Measurements from ENCODE around the gene XRCC4.
"Not testable (repeated sequence)": the region's sequence is repeated elsewhere in the genome, so short reads cannot be mapped to it uniquely, and the experiment has no call there.

XRCC4 gene

DNA sequence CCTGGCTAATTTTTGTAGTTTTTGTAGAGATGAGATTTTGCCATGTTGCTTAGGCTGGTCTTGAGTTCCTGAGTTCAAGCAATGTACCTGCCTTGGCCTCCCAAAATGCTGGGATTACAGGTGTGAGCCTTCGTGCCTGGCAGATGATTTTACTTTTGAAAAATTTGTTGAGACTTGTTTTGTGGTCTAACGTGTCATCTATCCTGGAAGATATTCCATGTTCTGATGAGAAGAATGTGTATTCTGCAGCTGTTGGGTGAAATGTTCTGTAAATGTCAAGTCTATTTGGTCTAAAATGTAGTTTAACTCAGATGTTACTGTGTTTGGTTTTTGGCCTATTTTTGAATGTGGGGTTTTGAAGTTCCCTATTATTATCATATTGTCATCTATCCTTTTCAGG is 145.6 kb downstream of the XRCC4 start:
- Histone ChIP-seq H3K4me1 (ENCODE audit: control insufficient read depth, insufficient read depth, low read length) (no peaks in the 10 kb centered on the region), H3K9ac (ENCODE audit: low read length) (no peak overlapping the region), H3K36me3 (ENCODE audit: control insufficient read depth, insufficient read depth, low read length) (no peaks in the 10 kb centered on the region), H3K4me3 (ENCODE audit: low read length) (no peak overlapping the region), H3K27ac (ENCODE audit: low read depth, low read length) (no peak overlapping the region), H3K27me3 (ENCODE audit: control insufficient read depth, insufficient read depth, low read length) (no peaks in the 10 kb centered on the region)

DNA sequence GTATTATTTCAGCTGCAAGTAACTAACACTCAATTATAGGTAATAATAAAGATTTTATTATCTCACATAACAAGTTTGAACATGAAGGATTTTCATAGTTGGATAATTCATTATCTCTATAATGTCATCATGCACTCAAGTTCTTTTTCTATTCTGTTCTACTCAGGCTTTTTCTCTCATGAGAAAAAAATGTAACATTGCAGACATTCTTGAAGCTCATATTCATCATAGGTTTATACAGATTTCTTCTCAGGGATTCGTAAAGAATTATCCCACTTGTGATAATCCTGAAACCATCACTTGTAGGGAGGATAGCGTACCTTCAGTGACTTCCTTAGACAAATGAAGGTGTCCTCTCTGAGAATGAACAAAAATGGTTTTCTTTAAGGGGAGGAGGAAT is 150.3 kb downstream of the XRCC4 start:
- H3K36me3 ChIP-seq (ENCODE audit: control insufficient read depth, insufficient read depth, low read length): no peaks in the 10 kb centered on the region
- no peak overlapping the region for H3K9ac ChIP-seq (ENCODE audit: low read length)
- no peaks in the 10 kb centered on the region for H3K27me3 ChIP-seq (ENCODE audit: control insufficient read depth, insufficient read depth, low read length)
- H3K27ac ChIP-seq (ENCODE audit: low read depth, low read length): no peak overlapping the region
- H3K4me1 ChIP-seq (ENCODE audit: control insufficient read depth, insufficient read depth, low read length): no peaks in the 10 kb centered on the region
- no peak overlapping the region for H3K4me3 ChIP-seq (ENCODE audit: low read length)

DNA sequence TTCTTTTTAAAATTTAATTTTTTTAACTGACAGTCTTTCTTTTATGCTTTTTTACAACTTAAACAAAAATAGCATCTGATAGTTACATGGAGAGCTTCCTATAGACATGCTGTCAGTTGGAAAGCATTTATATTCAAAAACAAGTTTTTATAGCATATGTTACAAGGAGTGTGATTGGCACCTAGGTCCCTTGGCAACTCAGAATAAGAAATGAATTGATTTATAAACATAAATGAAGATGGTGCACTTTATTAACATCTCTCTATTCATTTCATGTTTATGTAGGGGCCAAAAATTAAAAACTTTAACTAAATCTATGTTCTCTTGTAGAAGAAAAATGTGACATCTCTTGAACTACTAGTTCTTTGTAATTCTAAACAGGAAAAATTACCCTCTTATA is 153.2 kb downstream of the XRCC4 start:
- no peak overlapping the region for H3K4me3 ChIP-seq (ENCODE audit: low read length)
- no peaks in the 10 kb centered on the region for H3K4me1 ChIP-seq (ENCODE audit: control insufficient read depth, insufficient read depth, low read length)
- H3K27me3 ChIP-seq (ENCODE audit: control insufficient read depth, insufficient read depth, low read length): no peaks in the 10 kb centered on the region
- H3K9ac ChIP-seq (ENCODE audit: low read length): no peak overlapping the region
- H3K27ac ChIP-seq (ENCODE audit: low read depth, low read length): no peak overlapping the region
- no peaks in the 10 kb centered on the region for H3K36me3 ChIP-seq (ENCODE audit: control insufficient read depth, insufficient read depth, low read length)

DNA sequence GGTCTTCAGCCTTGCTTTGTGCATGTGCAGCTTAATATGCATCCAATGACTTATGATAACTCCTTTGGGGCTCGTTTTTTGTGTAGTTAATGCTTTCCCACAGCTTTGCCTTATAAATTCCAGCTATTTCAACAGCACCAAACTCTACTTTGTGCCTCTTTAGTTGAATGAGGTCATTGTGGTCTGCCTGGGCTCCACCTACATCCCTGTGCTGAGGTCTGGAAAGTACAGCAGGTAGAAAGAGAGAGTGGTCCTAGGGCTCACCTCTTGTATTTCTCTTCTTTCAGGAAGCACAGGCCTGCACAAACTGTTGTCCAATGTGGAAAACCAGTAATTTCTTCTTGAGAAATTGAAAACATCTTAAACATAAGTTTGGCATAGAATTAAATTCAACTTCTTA is 167.2 kb downstream of the XRCC4 start:
- Histone ChIP-seq H3K9ac (ENCODE audit: low read length) (no peak overlapping the region), H3K4me3 (ENCODE audit: low read length) (no peak overlapping the region), H3K36me3 (ENCODE audit: control insufficient read depth, insufficient read depth, low read length) (no peaks in the 10 kb centered on the region), H3K27ac (ENCODE audit: low read depth, low read length) (no peak overlapping the region), H3K27me3 (ENCODE audit: control insufficient read depth, insufficient read depth, low read length) (no peaks in the 10 kb centered on the region), H3K4me1 (ENCODE audit: control insufficient read depth, insufficient read depth, low read length) (no peaks in the 10 kb centered on the region)

DNA sequence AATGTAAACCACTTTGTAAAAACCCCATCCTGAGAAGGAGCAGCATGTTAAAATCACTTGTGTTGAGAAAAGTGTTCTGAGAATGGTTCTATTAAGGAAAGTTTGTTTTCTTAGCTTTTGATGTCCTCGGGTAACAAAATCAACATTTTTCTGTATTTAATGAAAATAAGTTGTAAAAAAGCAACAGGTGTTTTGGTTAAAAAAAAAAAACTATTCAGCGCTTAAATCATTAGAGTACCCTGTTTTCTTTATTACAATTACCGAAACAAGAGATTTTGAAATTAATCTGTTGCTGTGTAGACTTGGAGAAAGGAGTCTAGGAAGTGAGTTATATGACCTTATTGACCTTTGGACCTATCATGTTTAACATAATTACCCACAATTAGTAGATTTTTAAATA is 167.7 kb downstream of the XRCC4 start:
- Histone ChIP-seq H3K27ac (ENCODE audit: low read depth, low read length) (no peak overlapping the region), H3K36me3 (ENCODE audit: control insufficient read depth, insufficient read depth, low read length) (no peaks in the 10 kb centered on the region), H3K4me3 (ENCODE audit: low read length) (no peak overlapping the region), H3K27me3 (ENCODE audit: control insufficient read depth, insufficient read depth, low read length) (no peaks in the 10 kb centered on the region), H3K4me1 (ENCODE audit: control insufficient read depth, insufficient read depth, low read length) (no peaks in the 10 kb centered on the region), H3K9ac (ENCODE audit: low read length) (no peak overlapping the region)

DNA sequence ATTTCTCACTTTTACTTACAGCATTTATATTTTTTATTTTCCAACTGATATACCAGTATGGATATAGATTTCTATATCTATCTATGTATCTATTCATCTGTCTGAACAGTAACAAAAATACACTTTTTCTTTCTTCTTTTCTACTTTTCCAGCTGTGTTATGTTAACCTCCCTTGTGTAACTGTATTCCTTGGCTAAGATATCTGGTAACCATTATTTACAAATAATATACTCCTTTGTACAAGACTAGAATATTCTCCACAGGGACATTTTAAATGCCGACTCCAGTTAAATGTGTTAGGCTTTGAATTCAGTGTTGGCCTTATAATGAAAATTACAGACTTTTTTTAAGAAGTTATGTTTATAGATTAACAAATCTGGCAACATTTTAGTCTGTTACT is 168.7 kb downstream of the XRCC4 start:
- Histone ChIP-seq H3K4me1 (ENCODE audit: control insufficient read depth, insufficient read depth, low read length) (no peaks in the 10 kb centered on the region), H3K27me3 (ENCODE audit: control insufficient read depth, insufficient read depth, low read length) (no peaks in the 10 kb centered on the region), H3K9ac (ENCODE audit: low read length) (no peak overlapping the region), H3K4me3 (ENCODE audit: low read length) (no peak overlapping the region), H3K36me3 (ENCODE audit: control insufficient read depth, insufficient read depth, low read length) (no peaks in the 10 kb centered on the region), H3K27ac (ENCODE audit: low read depth, low read length) (no peak overlapping the region)

DNA sequence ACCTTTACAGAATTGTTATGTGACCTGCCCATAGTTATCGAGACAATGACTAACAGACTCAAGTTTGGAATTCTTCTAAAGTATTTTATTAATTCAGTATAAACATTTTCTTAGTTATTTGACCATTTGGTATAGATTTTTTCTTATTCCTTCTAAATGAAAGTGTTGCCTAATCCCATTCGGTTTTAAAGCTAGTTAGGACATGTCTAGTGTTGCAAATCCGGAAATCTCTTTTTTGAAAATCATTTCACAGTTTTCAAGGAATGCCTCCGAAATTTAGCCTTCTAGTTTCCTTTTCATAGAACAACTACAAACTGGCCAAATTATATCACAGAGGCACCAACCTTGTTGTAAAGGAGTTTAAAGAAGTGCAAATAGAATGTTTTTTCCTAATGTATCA is 171.8 kb downstream of the XRCC4 start:
- no peaks in the 10 kb centered on the region for H3K36me3 ChIP-seq (ENCODE audit: control insufficient read depth, insufficient read depth, low read length)
- H3K9ac ChIP-seq (ENCODE audit: low read length): no peak overlapping the region
- no peaks in the 10 kb centered on the region for H3K27me3 ChIP-seq (ENCODE audit: control insufficient read depth, insufficient read depth, low read length)
- H3K4me3 ChIP-seq (ENCODE audit: low read length): no peak overlapping the region
- H3K27ac ChIP-seq (ENCODE audit: low read depth, low read length): no peak overlapping the region
- no peaks in the 10 kb centered on the region for H3K4me1 ChIP-seq (ENCODE audit: control insufficient read depth, insufficient read depth, low read length)

DNA sequence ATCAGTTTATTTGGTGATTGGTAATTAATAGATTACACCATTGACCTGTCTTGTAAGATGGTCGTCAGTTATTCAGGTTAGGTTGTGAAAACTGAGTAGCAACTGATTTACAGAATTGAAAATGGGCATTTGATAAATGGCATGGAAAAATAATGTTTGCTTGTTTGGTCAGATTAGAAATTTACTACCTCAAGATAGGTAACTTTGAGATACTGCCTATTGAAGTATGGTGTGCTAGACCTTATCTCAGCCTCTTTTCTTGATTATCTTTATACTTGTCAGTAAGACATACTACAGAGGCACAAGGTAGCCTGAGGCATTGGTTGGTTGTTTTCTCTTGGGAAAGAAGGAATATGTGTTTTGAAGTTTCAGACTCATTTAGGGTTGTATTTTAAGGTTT is 174.5 kb downstream of the XRCC4 start:
- Histone ChIP-seq H3K4me1 (ENCODE audit: control insufficient read depth, insufficient read depth, low read length) (no peaks in the 10 kb centered on the region), H3K4me3 (ENCODE audit: low read length) (no peak overlapping the region), H3K27me3 (ENCODE audit: control insufficient read depth, insufficient read depth, low read length) (no peaks in the 10 kb centered on the region)

DNA sequence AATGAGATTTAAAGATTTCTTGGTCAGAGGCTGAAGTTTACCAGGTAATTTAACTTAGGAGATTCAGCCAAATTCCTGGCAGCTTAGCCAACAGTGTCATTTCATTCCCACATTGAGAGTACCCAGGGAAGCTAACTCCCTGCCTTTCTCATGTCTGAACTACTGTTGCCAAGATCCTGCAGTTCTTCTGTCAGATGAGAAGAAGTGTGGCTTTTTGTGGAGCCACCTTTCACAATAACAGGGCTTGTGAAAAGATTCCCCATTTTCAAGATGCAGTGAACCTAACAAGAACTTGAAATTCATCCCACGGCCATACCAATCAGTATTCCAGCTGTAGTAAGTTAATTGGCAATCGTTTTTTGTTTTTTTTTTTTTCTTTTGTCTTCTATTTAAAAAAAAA is 176.4 kb downstream of the XRCC4 start:
- H3K27ac ChIP-seq (ENCODE audit: low read depth, low read length): no peak overlapping the region
- H3K9ac ChIP-seq (ENCODE audit: low read length): no peak overlapping the region
- no peak overlapping the region for H3K4me3 ChIP-seq (ENCODE audit: low read length)
- H3K4me1 ChIP-seq (ENCODE audit: control insufficient read depth, insufficient read depth, low read length): no peaks in the 10 kb centered on the region
- no peaks in the 10 kb centered on the region for H3K36me3 ChIP-seq (ENCODE audit: control insufficient read depth, insufficient read depth, low read length)
- H3K27me3 ChIP-seq (ENCODE audit: control insufficient read depth, insufficient read depth, low read length): no peaks in the 10 kb centered on the region

More for the DNA sequence above, 174.5 kb downstream of the XRCC4 start:
- no peak overlapping the region for H3K9ac ChIP-seq (ENCODE audit: low read length)
- no peaks in the 10 kb centered on the region for H3K36me3 ChIP-seq (ENCODE audit: control insufficient read depth, insufficient read depth, low read length)
- no peak overlapping the region for H3K27ac ChIP-seq (ENCODE audit: low read depth, low read length)

DNA sequence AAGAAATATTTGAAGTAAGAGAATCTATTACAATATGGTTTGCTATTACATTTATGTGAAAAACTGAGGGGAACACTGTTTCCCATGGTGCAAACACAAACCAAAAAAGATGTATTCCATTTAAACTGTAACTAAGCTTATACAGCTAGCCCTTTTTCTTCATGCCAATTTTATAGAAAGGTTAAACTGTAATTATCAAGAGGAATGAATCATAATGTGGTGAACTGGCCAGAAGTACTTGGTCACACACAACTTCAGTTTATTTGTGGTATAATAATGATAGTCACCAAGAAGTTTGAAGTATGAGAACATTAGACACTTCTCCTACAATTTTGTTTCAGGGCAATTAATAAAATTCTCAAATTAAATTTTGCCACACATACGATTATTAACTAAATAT is 177.9 kb downstream of the XRCC4 start:
- Histone ChIP-seq H3K4me1 (ENCODE audit: control insufficient read depth, insufficient read depth, low read length) (no peaks in the 10 kb centered on the region), H3K27ac (ENCODE audit: low read depth, low read length) (no peak overlapping the region), H3K27me3 (ENCODE audit: control insufficient read depth, insufficient read depth, low read length) (no peaks in the 10 kb centered on the region), H3K36me3 (ENCODE audit: control insufficient read depth, insufficient read depth, low read length) (no peaks in the 10 kb centered on the region), H3K9ac (ENCODE audit: low read length) (no peak overlapping the region), H3K4me3 (ENCODE audit: low read length) (no peak overlapping the region)

DNA sequence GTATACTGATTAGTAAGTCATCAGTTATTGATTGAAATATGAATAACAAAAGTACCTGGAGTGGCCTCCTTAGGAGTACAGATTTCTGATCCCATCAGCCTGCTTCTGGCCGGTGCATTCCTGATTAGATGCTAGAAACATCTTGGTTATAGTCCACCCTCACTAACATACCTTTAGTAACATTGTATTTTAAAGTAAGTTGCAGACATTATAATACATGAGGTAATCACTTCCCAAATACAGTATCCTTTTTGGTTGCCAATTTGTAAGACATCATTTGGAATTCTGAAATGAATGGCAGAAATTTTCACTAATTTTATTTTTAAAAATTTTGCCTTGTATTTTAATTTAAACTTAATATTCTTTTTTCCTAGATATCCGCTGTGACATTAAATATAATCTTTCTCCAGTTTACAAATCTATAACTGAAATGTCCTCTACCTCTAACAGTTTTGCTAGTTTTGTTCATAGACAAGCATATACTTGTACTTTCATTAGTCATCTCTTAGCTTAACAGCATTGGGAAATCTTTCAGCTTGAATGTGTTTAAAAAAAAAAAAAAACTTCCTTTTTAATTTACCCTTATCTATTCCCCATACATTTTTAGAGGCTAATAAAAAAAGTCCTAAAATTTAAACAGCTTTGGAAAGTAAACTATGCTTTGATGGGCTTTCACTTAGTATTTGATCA is 178.9 kb downstream of the XRCC4 start:
- no peaks in the 10 kb centered on the region for H3K27me3 ChIP-seq (ENCODE audit: control insufficient read depth, insufficient read depth, low read length)
- no peak overlapping the region for H3K4me3 ChIP-seq (ENCODE audit: low read length)
- H3K36me3 ChIP-seq (ENCODE audit: control insufficient read depth, insufficient read depth, low read length): no peaks in the 10 kb centered on the region
- H3K9ac ChIP-seq (ENCODE audit: low read length): no peak overlapping the region
- no peak overlapping the region for H3K27ac ChIP-seq (ENCODE audit: low read depth, low read length)
- H3K4me1 ChIP-seq (ENCODE audit: control insufficient read depth, insufficient read depth, low read length): no peaks in the 10 kb centered on the region

DNA sequence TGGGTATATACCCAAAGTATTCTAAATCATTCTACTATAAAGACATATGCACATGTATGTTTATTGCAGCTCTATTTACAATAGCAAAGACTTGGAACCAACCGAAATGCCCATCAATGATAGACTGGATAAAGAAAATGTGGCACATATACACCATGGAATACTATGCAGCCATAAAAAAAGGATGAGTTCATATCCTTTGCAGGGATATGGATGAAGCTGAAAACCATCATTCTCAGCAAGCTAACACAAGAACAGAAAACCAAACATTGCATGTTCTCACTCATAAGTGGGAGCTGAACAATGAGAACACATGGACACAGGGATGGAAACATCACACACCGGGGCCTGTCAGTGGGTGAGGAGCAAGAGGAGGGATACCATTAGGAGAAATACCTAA is 180.3 kb downstream of the XRCC4 start:
- H3K27me3 ChIP-seq (ENCODE audit: control insufficient read depth, insufficient read depth, low read length); H3K4me3 ChIP-seq (ENCODE audit: low read length); H3K36me3 ChIP-seq (ENCODE audit: control insufficient read depth, insufficient read depth, low read length); H3K9ac ChIP-seq (ENCODE audit: low read length); H3K27ac ChIP-seq (ENCODE audit: low read depth, low read length); H3K4me1 ChIP-seq (ENCODE audit: control insufficient read depth, insufficient read depth, low read length): not testable (repeated sequence)

DNA sequence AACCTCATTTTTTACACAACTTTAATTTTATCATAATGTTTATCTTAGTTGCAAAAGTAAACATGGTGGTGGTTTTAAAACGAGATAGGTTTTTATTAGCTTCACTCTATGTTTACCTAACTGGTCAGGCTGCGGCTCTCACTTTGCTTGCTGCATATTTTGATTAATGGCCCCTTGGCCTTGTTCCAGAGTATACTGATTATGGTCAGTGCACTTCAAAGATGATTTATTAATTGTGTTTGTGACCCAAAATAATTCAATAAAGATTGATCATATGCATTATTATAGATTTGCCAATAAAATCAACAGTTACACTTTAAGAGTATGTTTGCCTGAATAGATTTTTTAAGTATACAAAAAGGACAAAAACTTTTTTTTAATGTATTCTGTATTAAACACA is 188.0 kb downstream of the XRCC4 start:
- Histone ChIP-seq H3K27ac (ENCODE audit: low read depth, low read length) (no peak overlapping the region), H3K36me3 (ENCODE audit: control insufficient read depth, insufficient read depth, low read length) (no peaks in the 10 kb centered on the region), H3K9ac (ENCODE audit: low read length) (no peak overlapping the region), H3K4me1 (ENCODE audit: control insufficient read depth, insufficient read depth, low read length) (no peaks in the 10 kb centered on the region), H3K27me3 (ENCODE audit: control insufficient read depth, insufficient read depth, low read length) (no peaks in the 10 kb centered on the region), H3K4me3 (ENCODE audit: low read length) (no peak overlapping the region)

Measured in rectal smooth muscle tissue (tissue), 1 donor.